HepG2 (cell line): ENCODE measurements around the gene KLHL11. TPM values are rescaled to one million over a fixed set of nuclear protein-coding genes. Genes with fewer than 3 reads are reported as not detected.

Experiments used
- ARHGAP35 ChIP-seq: sonication (generic); formaldehyde crosslinking; IDR thresholded peaks from 2 replicates; pipeline ENCODE4 v1.9.0; 2022; ENCODE audit warnings: mild to moderate bottlenecking, inconsistent platforms, moderate library complexity, missing genetic modification reagents, borderline replicate concordance
- CREM ChIP-seq, 2 experiments: sonication (generic) in 1 of 2; formaldehyde crosslinking in 1 of 2; IDR thresholded peaks; 2 replicates each; pipeline versions ENCODE4 v1.4.0 to v1.6.1; 2016 to 2020; ENCODE audit warnings: antibody characterized with exemption in 1 of 2, mild to moderate bottlenecking in 1 of 2, missing genetic modification reagents in 1 of 2
- HDAC1 ChIP-seq: sonication (generic); formaldehyde crosslinking; IDR thresholded peaks from 2 replicates; pipeline ENCODE4 v1.5.1; 2020; ENCODE audit warnings: mild to moderate bottlenecking, missing genetic modification reagents
- NFKBIZ ChIP-seq: IDR thresholded peaks from 2 replicates; pipeline ENCODE4 v1.6.1; 2018; ENCODE audit warnings: missing genetic modification reagents, missing compliant biosample characterization
- SPEN ChIP-seq: sonication (generic); formaldehyde crosslinking; IDR thresholded peaks from 2 replicates; pipeline ENCODE4 v1.5.1; 2020; ENCODE audit warnings: low read depth, mild to moderate bottlenecking, missing genetic modification reagents
- ZBTB42 ChIP-seq: sonication (generic); formaldehyde crosslinking; IDR thresholded peaks from 2 replicates; pipeline ENCODE4 v1.5.0; 2020; ENCODE audit warnings: mild to moderate bottlenecking, missing genetic modification reagents
- ZFX ChIP-seq: sonication (generic); formaldehyde crosslinking; IDR thresholded peaks from 2 replicates; pipeline ENCODE4 v1.4.0; 2020; ENCODE audit warnings: mild to moderate bottlenecking, low read depth, missing genetic modification reagents, moderate library complexity
- ZNF431 ChIP-seq: sonication (generic); formaldehyde crosslinking; IDR thresholded peaks from 2 replicates; pipeline ENCODE4 v1.9.0; 2022; ENCODE audit warnings: missing genetic modification reagents, low read depth, mild to moderate bottlenecking, borderline replicate concordance
- ZNF670 ChIP-seq: sonication (generic); formaldehyde crosslinking; IDR thresholded peaks from 2 replicates; pipeline ENCODE4 v1.8.0; 2022; ENCODE audit warnings: mild to moderate bottlenecking, missing genetic modification reagents, borderline replicate concordance
- polyA plus RNA-seq, 8 experiments: library from polyadenylated mRNA; depleted of rRNA in 3 of 8; stranded (reverse) in 7 of 8; unstranded in 1 of 8; fragments of >200 nt; fragmentation: Illumina TruSeq in 4 of 8; extraction: Trizol in 4 of 8; gene quantifications; 2 replicates each; pipeline versions ENCODE4 v1.2.1 to v1.2.3, GENCODE V29; 2011 to 2016; ENCODE audit warnings: low read depth in 4 of 8, missing spikeins in 1 of 8, mixed read lengths in 1 of 8; ENCODE audit not compliant: insufficient read depth in 1 of 8
- total RNA-seq, 5 experiments: library from RNA; depleted of rRNA; stranded (reverse); fragments of >200 nt; fragmentation: Illumina TruSeq; extraction: Trizol; gene quantifications; 2 replicates each; pipeline ENCODE4 v1.2.3, GENCODE V29; 2016; ENCODE audit warnings: low read depth in 1 of 5
- TF ChIP-seq, protein P1 (sequence below): conservative IDR thresholded peaks from 2 replicates; pipeline ENCODE4 v1.6.1; 2018; ENCODE audit warnings: missing genetic modification reagents
- TF ChIP-seq, protein P2 (sequence below): sonication (generic); formaldehyde crosslinking; IDR thresholded peaks from 2 replicates; pipeline ENCODE4 v1.4.0; 2020; ENCODE audit warnings: mild to moderate bottlenecking, missing genetic modification reagents
- TF ChIP-seq, protein P3 (sequence below): IDR thresholded peaks from 2 replicates; pipeline ENCODE4 v1.4.0; 2020; ENCODE audit warnings: mild to moderate bottlenecking, missing genetic modification reagents
- TF ChIP-seq, protein P4 (sequence below): IDR thresholded peaks from 2 replicates; pipeline ENCODE4 v1.6.1; 2016; ENCODE audit warnings: missing biosample characterization, missing genetic modification reagents, low read depth
- TF ChIP-seq, protein P5 (sequence below): sonication (generic); formaldehyde crosslinking; IDR thresholded peaks from 2 replicates; pipeline ENCODE4 v1.8.1; 2023; ENCODE audit warnings: mild to moderate bottlenecking, inconsistent platforms, moderate library complexity, missing genetic modification reagents, borderline replicate concordance
- TF ChIP-seq, protein P6 (sequence below): sonication (generic); IDR thresholded peaks from 2 replicates; pipeline ENCODE4 v1.6.1; 2016; ENCODE audit warnings: low read depth, borderline replicate concordance
- TF ChIP-seq, protein P7 (sequence below): IDR thresholded peaks from 2 replicates; pipeline ENCODE4 v1.6.1; 2016; ENCODE audit warnings: mild to moderate bottlenecking

The KLHL11 gene
- total and polyA plus RNA-seq, 2 of the 13 experiments (the other 11 are each of a cell fraction or from before 2014, with no cell fraction given): 7.7 to 27.5 TPM

GRCh38 chr17:41864836-41865595 is at the start of gene KLHL11 (continued):
- TF ChIP-seq ZFX (CRISPR knock-in tag): peak; percentile 97
- TF ChIP-seq ZNF670 (CRISPR knock-in tag): peak; percentile 63; the same call in 1 of the 2 replicates
- TF ChIP-seq, protein P1, sequence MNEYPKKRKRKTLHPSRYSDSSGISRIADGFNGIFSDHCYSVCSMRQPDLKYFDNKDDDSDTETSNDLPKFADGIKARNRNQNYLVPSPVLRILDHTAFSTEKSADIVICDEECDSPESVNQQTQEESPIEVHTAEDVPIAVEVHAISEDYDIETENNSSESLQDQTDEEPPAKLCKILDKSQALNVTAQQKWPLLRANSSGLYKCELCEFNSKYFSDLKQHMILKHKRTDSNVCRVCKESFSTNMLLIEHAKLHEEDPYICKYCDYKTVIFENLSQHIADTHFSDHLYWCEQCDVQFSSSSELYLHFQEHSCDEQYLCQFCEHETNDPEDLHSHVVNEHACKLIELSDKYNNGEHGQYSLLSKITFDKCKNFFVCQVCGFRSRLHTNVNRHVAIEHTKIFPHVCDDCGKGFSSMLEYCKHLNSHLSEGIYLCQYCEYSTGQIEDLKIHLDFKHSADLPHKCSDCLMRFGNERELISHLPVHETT (CRISPR knock-in tag): 0 out of 2 replicates have a peak, but pooled peaks have one; percentile 46
- peak; percentile 61 for TF ChIP-seq SPEN (CRISPR knock-in tag)
- TF ChIP-seq, protein P2, sequence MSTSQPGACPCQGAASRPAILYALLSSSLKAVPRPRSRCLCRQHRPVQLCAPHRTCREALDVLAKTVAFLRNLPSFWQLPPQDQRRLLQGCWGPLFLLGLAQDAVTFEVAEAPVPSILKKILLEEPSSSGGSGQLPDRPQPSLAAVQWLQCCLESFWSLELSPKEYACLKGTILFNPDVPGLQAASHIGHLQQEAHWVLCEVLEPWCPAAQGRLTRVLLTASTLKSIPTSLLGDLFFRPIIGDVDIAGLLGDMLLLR (CRISPR knock-in tag): peak; percentile 82
- TF ChIP-seq, protein P3, sequence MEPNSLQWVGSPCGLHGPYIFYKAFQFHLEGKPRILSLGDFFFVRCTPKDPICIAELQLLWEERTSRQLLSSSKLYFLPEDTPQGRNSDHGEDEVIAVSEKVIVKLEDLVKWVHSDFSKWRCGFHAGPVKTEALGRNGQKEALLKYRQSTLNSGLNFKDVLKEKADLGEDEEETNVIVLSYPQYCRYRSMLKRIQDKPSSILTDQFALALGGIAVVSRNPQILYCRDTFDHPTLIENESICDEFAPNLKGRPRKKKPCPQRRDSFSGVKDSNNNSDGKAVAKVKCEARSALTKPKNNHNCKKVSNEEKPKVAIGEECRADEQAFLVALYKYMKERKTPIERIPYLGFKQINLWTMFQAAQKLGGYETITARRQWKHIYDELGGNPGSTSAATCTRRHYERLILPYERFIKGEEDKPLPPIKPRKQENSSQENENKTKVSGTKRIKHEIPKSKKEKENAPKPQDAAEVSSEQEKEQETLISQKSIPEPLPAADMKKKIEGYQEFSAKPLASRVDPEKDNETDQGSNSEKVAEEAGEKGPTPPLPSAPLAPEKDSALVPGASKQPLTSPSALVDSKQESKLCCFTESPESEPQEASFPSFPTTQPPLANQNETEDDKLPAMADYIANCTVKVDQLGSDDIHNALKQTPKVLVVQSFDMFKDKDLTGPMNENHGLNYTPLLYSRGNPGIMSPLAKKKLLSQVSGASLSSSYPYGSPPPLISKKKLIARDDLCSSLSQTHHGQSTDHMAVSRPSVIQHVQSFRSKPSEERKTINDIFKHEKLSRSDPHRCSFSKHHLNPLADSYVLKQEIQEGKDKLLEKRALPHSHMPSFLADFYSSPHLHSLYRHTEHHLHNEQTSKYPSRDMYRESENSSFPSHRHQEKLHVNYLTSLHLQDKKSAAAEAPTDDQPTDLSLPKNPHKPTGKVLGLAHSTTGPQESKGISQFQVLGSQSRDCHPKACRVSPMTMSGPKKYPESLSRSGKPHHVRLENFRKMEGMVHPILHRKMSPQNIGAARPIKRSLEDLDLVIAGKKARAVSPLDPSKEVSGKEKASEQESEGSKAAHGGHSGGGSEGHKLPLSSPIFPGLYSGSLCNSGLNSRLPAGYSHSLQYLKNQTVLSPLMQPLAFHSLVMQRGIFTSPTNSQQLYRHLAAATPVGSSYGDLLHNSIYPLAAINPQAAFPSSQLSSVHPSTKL (CRISPR knock-in tag): peak; percentile 66
- peak; percentile 22; the same call in 1 of the 2 replicates for TF ChIP-seq HDAC1 (CRISPR knock-in tag)
- peak; percentile 79 for TF ChIP-seq ZNF431 (CRISPR knock-in tag)
- TF ChIP-seq, protein P4, sequence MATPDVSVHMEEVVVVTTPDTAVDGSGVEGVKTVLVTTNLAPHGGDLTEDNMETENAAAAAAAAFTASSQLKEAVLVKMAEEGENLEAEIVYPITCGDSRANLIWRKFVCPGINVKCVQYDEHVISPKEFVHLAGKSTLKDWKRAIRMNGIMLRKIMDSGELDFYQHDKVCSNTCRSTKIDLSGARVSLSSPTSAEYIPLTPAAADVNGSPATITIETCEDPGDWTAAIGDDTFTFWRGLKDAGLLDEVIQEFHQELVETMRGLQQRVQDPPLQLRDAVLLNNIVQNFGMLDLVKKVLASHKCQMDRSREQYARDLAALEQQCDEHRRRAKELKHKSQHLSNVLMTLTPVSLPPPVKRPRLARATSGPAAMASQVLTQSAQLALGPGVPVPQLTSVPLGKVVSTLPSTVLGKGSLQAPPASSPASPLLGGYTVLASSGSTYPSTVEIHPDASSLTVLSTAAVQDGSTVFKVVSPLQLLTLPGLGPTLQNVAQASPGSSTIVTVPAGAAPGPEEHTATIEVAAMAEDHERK: no peak; the same call in 1 of the 2 replicates
- peak; percentile 68; the same call in 1 of the 2 replicates for TF ChIP-seq NFKBIZ
- TF ChIP-seq, protein P5, sequence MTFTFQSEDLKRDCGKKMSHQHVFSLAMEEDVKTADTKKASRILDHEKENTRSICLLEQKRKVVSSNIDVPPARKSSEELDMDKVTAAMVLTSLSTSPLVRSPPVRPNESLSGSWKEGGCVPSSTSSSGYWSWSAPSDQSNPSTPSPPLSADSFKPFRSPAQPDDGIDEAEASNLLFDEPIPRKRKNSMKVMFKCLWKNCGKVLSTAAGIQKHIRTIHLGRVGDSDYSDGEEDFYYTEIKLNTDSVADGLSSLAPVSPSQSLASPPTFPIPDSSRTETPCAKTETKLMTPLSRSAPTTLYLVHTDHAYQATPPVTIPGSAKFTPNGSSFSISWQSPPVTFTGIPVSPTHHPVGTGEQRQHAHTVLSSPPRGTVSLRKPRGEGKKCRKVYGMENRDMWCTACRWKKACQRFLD (CRISPR knock-in tag): peak; percentile 85; the same call in 1 of the 2 replicates
- TF ChIP-seq, protein P6, sequence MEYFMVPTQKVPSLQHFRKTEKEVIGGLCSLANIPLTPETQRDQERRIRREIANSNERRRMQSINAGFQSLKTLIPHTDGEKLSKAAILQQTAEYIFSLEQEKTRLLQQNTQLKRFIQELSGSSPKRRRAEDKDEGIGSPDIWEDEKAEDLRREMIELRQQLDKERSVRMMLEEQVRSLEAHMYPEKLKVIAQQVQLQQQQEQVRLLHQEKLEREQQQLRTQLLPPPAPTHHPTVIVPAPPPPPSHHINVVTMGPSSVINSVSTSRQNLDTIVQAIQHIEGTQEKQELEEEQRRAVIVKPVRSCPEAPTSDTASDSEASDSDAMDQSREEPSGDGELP: peak; percentile 60; the same call in 1 of the 2 replicates
- TF ChIP-seq ZBTB42 (CRISPR knock-in tag): 0 out of 2 replicates have a peak, but pooled peaks have one; percentile 81
- no peak for TF ChIP-seq CREM (IDR thresholded peaks at IDR 0.05)
- no peak for TF ChIP-seq CREM (CRISPR knock-in tag; IDR thresholded peaks at IDR 0.05)
- TF ChIP-seq, protein P7, sequence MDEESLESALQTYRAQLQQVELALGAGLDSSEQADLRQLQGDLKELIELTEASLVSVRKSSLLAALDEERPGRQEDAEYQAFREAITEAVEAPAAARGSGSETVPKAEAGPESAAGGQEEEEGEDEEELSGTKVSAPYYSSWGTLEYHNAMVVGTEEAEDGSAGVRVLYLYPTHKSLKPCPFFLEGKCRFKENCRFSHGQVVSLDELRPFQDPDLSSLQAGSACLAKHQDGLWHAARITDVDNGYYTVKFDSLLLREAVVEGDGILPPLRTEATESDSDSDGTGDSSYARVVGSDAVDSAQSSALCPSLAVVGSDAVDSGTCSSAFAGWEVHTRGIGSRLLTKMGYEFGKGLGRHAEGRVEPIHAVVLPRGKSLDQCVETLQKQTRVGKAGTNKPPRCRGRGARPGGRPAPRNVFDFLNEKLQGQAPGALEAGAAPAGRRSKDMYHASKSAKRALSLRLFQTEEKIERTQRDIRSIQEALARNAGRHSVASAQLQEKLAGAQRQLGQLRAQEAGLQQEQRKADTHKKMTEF (CRISPR knock-in tag): peak; percentile 92
- TF ChIP-seq ARHGAP35: no peak; the same call in 1 of the 2 replicates
